GM12878 (cell line): ENCODE data around the gene CLDN7. TPM values are rescaled to one million over a fixed set of nuclear protein-coding genes. Genes with fewer than 3 reads are reported as not detected.

ENCODE experiments used
- BACH1 ChIP-seq: fragments of 450-650 bp; IDR thresholded peaks from 2 replicates; pipeline ENCODE4 v1.6.1; 2017; ENCODE audit warnings: mild to moderate bottlenecking, borderline replicate concordance
- BRCA1 ChIP-seq: IDR thresholded peaks from 2 replicates; pipeline ENCODE4 v1.6.1; 2011; ENCODE audit warnings: low read depth, low read length, improper control_type of control experiment
- CREB1 ChIP-seq: IDR thresholded peaks from 2 replicates; pipeline ENCODE4 v1.6.1; 2012; ENCODE audit warnings: low read depth, mild to moderate bottlenecking, inconsistent platforms
- DPF2 ChIP-seq: fragments of 450-650 bp; IDR thresholded peaks from 2 replicates; pipeline ENCODE4 v1.6.1; 2017; ENCODE audit warnings: mild to moderate bottlenecking
- E4F1 ChIP-seq: fragments of 450-650 bp; IDR thresholded peaks from 2 replicates; pipeline ENCODE4 v1.6.1; 2018; ENCODE audit warnings: borderline replicate concordance, mild to moderate bottlenecking; ENCODE audit not compliant: partially characterized antibody
- EGR1 ChIP-seq, 2 experiments: IDR thresholded peaks; 1 replicate in 1 of 2; 2 replicates in 1 of 2; pipeline ENCODE4 v1.6.1; 2011 to 2012; ENCODE audit warnings: low read depth in 2 of 2, low read length in 2 of 2, borderline replicate concordance in 1 of 2, mild to moderate bottlenecking in 1 of 2, moderate library complexity in 1 of 2
- ELK1 ChIP-seq: IDR thresholded peaks from 2 replicates; pipeline ENCODE4 v1.6.1; 2012; ENCODE audit warnings: low read depth, low read length, improper control_type of control experiment
- HCFC1 ChIP-seq: fragments of 150-350 bp; IDR thresholded peaks from 2 replicates; pipeline ENCODE4 v1.6.1; 2014; ENCODE audit warnings: low read length
- LARP7 ChIP-seq: fragments of 450-650 bp; IDR thresholded peaks from 2 replicates; pipeline ENCODE4 v1.6.1; 2017; ENCODE audit warnings: mild to moderate bottlenecking
- MXI1 ChIP-seq: fragments of 150-350 bp; IDR thresholded peaks from 2 replicates; pipeline ENCODE4 v1.6.1; 2011; ENCODE audit warnings: low read depth, mild to moderate bottlenecking, inconsistent platforms, low read length, improper control_type of control experiment
- NFXL1 ChIP-seq: fragments of 450-650 bp; IDR thresholded peaks from 2 replicates; pipeline ENCODE4 v1.6.1; 2017; ENCODE audit warnings: antibody characterized with exemption, mild to moderate bottlenecking, borderline replicate concordance
- NR2C1 ChIP-seq: fragments of 450-650 bp; IDR thresholded peaks from 2 replicates; pipeline ENCODE4 v1.6.1; 2017; ENCODE audit warnings: antibody characterized with exemption, mild to moderate bottlenecking, moderate library complexity
- NRF1 ChIP-seq: conservative IDR thresholded peaks from 2 replicates; pipeline ENCODE4 v1.6.1; 2011; ENCODE audit warnings: mild to moderate bottlenecking, low read depth, low read length, improper control_type of control experiment
- POLR2A ChIP-seq: IDR thresholded peaks from 2 replicates; pipeline ENCODE4 v1.6.1; 2011; ENCODE audit warnings: low read depth, mild to moderate bottlenecking, low read length
- RB1 ChIP-seq: fragments of 450-650 bp; formaldehyde crosslinking; IDR thresholded peaks from 2 replicates; pipeline ENCODE4 v1.6.1; 2017; ENCODE audit warnings: mild to moderate bottlenecking, borderline replicate concordance
- RELB ChIP-seq: fragments of 450-650 bp; IDR thresholded peaks from 2 replicates; pipeline ENCODE4 v1.6.1; 2017; ENCODE audit warnings: low read depth, mild to moderate bottlenecking, moderate library complexity
- SIN3A ChIP-seq: IDR thresholded peaks from 2 replicates; pipeline ENCODE4 v1.6.1; 2012; ENCODE audit warnings: low read depth, low read length, improper control_type of control experiment
- SMAD5 ChIP-seq: IDR thresholded peaks from 2 replicates; pipeline ENCODE4 v1.6.1; 2016; ENCODE audit warnings: antibody characterized with exemption, low read depth
- SPI1 ChIP-seq: IDR thresholded peaks from 2 replicates; pipeline ENCODE4 v1.6.1; 2011; ENCODE audit warnings: low read depth, mild to moderate bottlenecking, low read length, moderate library complexity, borderline replicate concordance; ENCODE audit not compliant: insufficient read depth
- SUZ12 ChIP-seq: fragments of 200-600 bp; sonication (generic); IDR thresholded peaks from one replicate; pipeline ENCODE4 v1.6.1; 2018; ENCODE audit warnings: antibody characterized with exemption, mild to moderate bottlenecking; ENCODE audit not compliant: unreplicated experiment
- TAF1 ChIP-seq: IDR thresholded peaks from 2 replicates; pipeline ENCODE4 v1.6.1; 2011; ENCODE audit warnings: mild to moderate bottlenecking, low read depth, low read length, borderline replicate concordance
- YY1 ChIP-seq: IDR thresholded peaks from 2 replicates; pipeline ENCODE4 v1.6.1; 2011; ENCODE audit warnings: low read depth, mild to moderate bottlenecking, low read length
- ZBTB11 ChIP-seq: fragments of 450-650 bp; formaldehyde crosslinking; IDR thresholded peaks from 2 replicates; pipeline ENCODE4 v1.5.0; 2022; ENCODE audit warnings: mild to moderate bottlenecking, missing genetic modification characterization
- ZNF24 ChIP-seq: fragments of 450-650 bp; IDR thresholded peaks from 2 replicates; pipeline ENCODE4 v1.6.1; 2017; ENCODE audit warnings: antibody characterized with exemption, mild to moderate bottlenecking
- polyA plus RNA-seq, 11 experiments: library from polyadenylated mRNA; depleted of rRNA in 4 of 11; unstranded in 6 of 11; stranded (reverse) in 5 of 11; fragments of >200 nt; fragmentation: Nextera tagmentation in 4 of 11; fragmentation: Illumina TruSeq in 1 of 11; extraction: Ambion mirVana in 4 of 11; extraction: Trizol in 1 of 11; gene quantifications; 1 replicate in 1 of 11; 2 replicates in 10 of 11; pipeline versions ENCODE4 v1.2.1 to v1.2.3, GENCODE V29; 2011 to 2016; ENCODE audit warnings: inconsistent platforms in 2 of 11, missing spikeins in 2 of 11, low read depth in 1 of 11
- total RNA-seq, 4 experiments: library from RNA; depleted of rRNA in 3 of 4; stranded (reverse); fragments of >200 nt in 3 of 4; fragmentation: Illumina TruSeq in 1 of 4; extraction: Trizol in 1 of 4; gene quantifications; 2 replicates each; pipeline versions ENCODE4 v1.2.1 to v1.2.3, GENCODE V29; 2013 to 2021

The CLDN7 gene
- total and polyA plus RNA-seq, 10 of the 15 experiments (the other 5 are each of a cell fraction or from before 2014, with no cell fraction given), result 0.19 to 1.3 (median 0.36) TPM; not detected in 5

GRCh38 chr17:7251661-7252175 lies 10.6 kb downstream of the CLDN7 start, which contains the start of gene CTDNEP1 (continued):
- peak; percentile 99 for TF ChIP-seq RELB
- no peak for TF ChIP-seq SIN3A
- peak; percentile 50; the same call in 1 of the 2 replicates for TF ChIP-seq MXI1
- TF ChIP-seq LARP7, result peak; percentile 38; the same call in 1 of the 2 replicates
- TF ChIP-seq SMAD5, result peak; percentile 15; the same call in 1 of the 2 replicates
- peak; percentile 85 for TF ChIP-seq TAF1
- peak; percentile 92 for TF ChIP-seq CREB1
- TF ChIP-seq SUZ12, result no peak
- peak; percentile 35 for TF ChIP-seq NRF1
- TF ChIP-seq NR2C1, result peak; percentile 87
- no peak; the same call in 1 of the 2 replicates for TF ChIP-seq BRCA1
- TF ChIP-seq ELK1, result peak; percentile 84
- peak; percentile 20; the same call in 1 of the 2 replicates for TF ChIP-seq ZBTB11 (CRISPR knock-in tag)
- no peak for TF ChIP-seq ZNF24
- TF ChIP-seq EGR1 (IDR thresholded peaks at IDR 0.05; ENCODE audit: borderline replicate concordance in 1 of 2, low read depth in 2 of 2, low read length in 2 of 2), result 0 out of 3 replicates have a peak, but pooled peaks of 1 of the 2 experiments have one; percentile 2
- TF ChIP-seq NFXL1, result no peak
- peak; percentile 39 for TF ChIP-seq E4F1
- TF ChIP-seq SPI1, result peak; percentile 71
- peak; percentile 55 for TF ChIP-seq HCFC1
- TF ChIP-seq BACH1, result peak; percentile 36; the same call in 1 of the 2 replicates
- TF ChIP-seq RB1, result no peak
- peak; percentile 98 for TF ChIP-seq YY1
- TF ChIP-seq DPF2, result no peak
- TF ChIP-seq POLR2A, result peak; percentile 34; the same call in 1 of the 2 replicates
